ENCODE measurements around the gene C1QTNF9B.

DNA sequence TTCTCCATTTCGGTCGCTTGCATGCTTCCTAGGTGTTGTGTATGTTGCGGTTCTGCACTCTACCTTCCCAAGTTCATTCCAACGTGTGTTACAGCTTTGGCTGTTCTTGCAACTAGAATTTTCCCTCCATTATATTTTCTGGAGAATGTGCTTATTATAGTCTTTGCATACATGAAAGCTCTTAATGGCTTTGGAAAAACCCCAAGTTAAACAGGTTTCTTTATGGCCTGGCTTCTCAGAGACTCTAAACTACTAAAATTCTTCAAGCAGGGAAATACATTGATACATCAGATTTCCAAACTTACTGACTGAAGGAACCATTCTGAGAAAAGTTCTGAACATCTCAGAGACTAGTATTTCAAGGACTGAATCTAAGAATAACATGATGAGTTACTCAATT lies 20.0 kb downstream of the C1QTNF9B start:
- TF ChIP-seq, protein P1, sequence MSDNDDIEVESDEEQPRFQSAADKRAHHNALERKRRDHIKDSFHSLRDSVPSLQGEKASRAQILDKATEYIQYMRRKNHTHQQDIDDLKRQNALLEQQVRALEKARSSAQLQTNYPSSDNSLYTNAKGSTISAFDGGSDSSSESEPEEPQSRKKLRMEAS (IDR thresholded peaks at IDR 0.05) = no peak
- TF ChIP-seq, protein P2, sequence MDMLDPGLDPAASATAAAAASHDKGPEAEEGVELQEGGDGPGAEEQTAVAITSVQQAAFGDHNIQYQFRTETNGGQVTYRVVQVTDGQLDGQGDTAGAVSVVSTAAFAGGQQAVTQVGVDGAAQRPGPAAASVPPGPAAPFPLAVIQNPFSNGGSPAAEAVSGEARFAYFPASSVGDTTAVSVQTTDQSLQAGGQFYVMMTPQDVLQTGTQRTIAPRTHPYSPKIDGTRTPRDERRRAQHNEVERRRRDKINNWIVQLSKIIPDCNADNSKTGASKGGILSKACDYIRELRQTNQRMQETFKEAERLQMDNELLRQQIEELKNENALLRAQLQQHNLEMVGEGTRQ (IDR thresholded peaks at IDR 0.05; ENCODE audit: low read length) = no peak
- TF ChIP-seq EZH2 (IDR thresholded peaks at IDR 0.05; ENCODE audit: low read depth, low read length, severe bottlenecking) = no peak
- TF ChIP-seq POLR2AphosphoS5 (IDR thresholded peaks at IDR 0.05; ENCODE audit: low read depth, low read length) = no peak
- TF ChIP-seq, protein P3, sequence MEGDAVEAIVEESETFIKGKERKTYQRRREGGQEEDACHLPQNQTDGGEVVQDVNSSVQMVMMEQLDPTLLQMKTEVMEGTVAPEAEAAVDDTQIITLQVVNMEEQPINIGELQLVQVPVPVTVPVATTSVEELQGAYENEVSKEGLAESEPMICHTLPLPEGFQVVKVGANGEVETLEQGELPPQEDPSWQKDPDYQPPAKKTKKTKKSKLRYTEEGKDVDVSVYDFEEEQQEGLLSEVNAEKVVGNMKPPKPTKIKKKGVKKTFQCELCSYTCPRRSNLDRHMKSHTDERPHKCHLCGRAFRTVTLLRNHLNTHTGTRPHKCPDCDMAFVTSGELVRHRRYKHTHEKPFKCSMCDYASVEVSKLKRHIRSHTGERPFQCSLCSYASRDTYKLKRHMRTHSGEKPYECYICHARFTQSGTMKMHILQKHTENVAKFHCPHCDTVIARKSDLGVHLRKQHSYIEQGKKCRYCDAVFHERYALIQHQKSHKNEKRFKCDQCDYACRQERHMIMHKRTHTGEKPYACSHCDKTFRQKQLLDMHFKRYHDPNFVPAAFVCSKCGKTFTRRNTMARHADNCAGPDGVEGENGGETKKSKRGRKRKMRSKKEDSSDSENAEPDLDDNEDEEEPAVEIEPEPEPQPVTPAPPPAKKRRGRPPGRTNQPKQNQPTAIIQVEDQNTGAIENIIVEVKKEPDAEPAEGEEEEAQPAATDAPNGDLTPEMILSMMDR (IDR thresholded peaks at IDR 0.05; ENCODE audit: control extremely low read depth in 1 of 3, insufficient read depth in 1 of 3, low read depth in 1 of 3, low read length in 3 of 3) = no peak
- no peak for TF ChIP-seq ZNF274 (IDR thresholded peaks at IDR 0.05; ENCODE audit: borderline replicate concordance, extremely low read depth, low read length)
- no peak for TF ChIP-seq SIN3A (conservative IDR thresholded peaks at IDR 0.05 in 1 of 2, IDR thresholded peaks at IDR 0.05 in 1 of 2; ENCODE audit: low read depth in 1 of 2, low read length in 2 of 2)
- no peak for TF ChIP-seq POLR2A (IDR thresholded peaks at IDR 0.05; ENCODE audit: control extremely low read depth in 1 of 2, low read depth in 2 of 2, low read length in 2 of 2)
- no peak for TF ChIP-seq CREB1 (IDR thresholded peaks at IDR 0.05)
- no peak for TF ChIP-seq RAD21 (IDR thresholded peaks at IDR 0.05 in 1 of 2, conservative IDR thresholded peaks at IDR 0.05 in 1 of 2; ENCODE audit: low read depth in 2 of 2, low read length in 2 of 2)
- TF ChIP-seq, protein P4, sequence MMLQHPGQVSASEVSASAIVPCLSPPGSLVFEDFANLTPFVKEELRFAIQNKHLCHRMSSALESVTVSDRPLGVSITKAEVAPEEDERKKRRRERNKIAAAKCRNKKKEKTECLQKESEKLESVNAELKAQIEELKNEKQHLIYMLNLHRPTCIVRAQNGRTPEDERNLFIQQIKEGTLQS (IDR thresholded peaks at IDR 0.05; ENCODE audit: insufficient read depth, low read depth, low read length) = no peak
